NOMO-1 treated with DMSO at 0.1 percent for 48 hours (cell line): ENCODE measurements around the gene NKX2-2.

ENCODE experiments used
- DNase-seq: peaks from one replicate; lab custom pipeline; 2025; ENCODE audit not compliant: unreplicated experiment; lab: John Stamatoyannopoulos, UW

Gene NKX2-2

DNA sequence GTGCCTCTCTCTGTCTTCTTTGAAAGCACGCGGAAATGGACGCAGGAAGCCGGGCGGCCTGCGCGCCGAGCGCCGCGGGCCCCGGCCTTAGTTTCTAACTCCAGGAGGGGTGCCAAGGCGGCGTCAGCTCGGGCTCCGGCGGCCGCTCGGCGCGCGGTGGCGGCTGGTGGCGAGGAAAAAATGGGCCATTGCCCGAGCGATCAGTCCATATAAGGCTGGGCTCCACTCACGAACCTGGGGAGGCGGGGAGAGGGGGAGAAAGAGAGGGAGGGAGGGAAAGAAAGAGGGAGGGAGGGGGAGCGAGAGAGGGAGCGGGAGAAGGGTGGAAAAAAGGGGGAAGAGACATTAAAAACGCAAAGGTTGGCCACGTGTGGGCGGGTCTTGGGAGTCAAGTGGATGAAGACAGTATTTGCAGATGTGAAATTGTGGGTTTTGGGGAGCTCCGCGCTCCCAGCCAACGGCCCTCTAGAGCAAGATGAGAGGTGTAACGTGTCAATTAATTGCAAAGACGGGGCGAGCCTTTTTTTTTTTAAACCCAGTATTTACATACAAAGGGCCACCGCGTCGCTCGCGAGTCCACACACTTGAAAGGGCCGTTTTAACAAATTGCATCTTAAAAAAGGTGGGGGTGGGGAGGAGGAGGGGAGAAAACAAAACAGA is at the start of gene NKX2-2:
TSS of gene NKX2-2 (minus strand) at position 184 of the 660 bp plus-strand sequence. CDS start 395 bp downstream, outside the sequence.
- no peak for DNase-seq

DNA sequence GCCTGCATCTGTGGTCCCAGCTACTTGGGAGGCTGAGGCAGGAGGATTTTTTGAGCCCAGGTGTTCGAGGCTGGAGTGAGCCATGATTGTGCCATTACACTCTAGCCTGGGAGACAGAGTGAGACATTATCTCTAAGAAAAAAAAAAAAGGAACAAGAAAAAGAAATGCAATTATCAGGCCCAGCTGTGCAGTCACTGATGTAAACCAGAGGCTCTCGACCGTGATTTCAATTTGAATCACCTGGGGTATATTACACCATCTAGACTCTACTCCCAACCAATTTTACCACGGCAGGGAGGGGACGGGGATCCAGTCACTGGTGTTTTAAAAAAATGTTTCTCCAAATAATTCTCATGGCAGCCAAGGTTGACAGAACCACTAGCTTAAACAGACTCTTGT is 48.8 kb upstream of the NKX2-2 start:
- DNase-seq = no peak

DNA sequence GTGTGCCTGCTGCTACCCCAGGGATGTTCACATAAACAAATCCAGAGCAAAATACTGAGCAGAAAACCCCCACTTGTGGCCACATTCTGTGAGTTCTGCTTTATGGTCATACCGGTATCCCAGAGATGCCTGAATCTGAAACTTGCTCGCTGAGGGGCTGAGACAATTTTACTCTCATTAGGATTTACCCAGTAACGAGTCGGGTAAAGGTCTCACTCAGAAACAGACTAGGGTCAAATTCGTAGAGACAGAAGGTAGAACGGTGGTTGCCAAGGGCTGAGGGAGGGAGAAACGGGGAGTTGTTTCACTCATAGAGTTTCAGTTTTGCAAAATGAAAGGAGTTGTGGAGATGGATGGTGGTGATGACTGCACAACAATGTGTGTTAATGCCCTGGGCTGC is 45.4 kb upstream of the NKX2-2 start:
- DNase-seq = no peak

GRCh38 chr20:21557241-21558020 is 43.6 kb upstream of the NKX2-2 start:
- no peak for DNase-seq

DNA sequence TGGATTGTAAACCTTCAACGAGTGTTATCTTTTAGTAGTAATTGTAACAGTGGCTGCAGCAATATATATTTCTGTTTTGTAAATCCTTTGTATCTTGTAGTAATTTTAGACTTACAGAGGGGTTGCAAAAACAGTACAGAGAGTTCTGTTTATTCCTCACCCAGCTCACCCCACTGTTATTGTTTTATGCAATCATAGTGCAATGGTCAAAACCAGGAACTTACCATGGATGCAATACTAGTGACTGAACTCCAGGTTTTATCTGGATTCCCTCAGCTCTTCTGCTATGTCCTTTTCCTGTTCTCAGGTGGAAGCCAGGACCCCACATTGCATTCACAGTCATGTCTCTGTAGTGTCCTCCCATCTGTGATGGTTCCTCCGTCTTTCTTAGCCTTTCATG is 42.5 kb upstream of the NKX2-2 start:
- no peak for DNase-seq

DNA sequence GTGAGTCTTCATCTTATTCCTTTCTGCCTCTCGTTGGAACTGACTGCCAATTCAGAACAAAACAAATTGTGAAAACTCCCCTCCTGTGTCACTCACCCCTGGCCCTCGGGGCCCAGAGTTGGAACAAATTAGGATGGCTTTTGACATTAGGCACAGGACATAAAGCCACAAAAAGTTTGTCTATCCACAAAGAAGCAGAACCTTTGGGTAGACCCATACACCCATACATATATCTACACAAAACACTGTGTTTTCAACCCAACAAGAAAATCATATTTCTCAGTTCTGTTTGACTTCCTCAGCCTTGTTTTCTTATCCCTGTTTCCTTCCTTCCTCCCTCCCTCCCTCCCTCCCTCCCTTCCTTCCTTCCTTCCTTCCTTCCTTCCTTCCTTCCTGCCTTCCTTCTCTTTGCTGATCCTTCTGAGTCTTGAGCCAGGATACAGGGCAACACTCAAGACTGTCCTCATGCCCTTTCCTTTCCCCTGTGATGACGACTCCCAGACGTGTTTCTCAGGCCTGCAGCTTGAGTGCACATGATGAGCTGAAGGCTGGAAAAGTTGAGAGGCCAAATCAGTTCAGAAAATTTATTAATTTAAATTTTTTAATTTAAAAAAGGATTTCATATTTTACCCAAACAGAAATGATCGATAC is 41.7 kb upstream of the NKX2-2 start:
- DNase-seq = no peak

GRCh38 chr20:21554985-21555384 is 41.1 kb upstream of the NKX2-2 start:
- DNase-seq = no peak

DNA sequence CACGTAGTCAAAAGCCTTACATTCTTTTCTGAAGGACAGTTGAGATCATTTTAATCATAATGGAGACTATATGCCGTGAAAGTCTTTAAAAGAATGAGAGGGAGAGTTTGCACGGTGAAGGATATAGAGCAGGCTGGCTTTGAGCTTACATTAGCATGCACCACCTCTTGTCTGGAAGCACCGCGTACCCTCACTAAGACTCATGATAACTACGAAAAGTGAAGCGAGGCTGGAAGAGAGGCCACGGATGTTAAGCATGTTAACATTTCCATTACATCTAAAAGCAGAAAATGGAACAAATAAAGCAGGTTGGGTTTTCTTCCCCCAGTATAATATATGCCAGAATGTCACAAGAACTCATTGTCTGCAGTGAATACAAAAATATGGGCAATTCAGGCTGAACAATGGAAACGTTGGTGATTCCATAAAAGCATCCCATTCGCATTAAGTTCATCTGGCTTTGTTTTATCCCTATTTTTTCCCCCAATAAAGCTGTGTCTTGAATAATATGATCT is 40.6 kb upstream of the NKX2-2 start:
- no peak for DNase-seq

- no peak for DNase-seq
These were observed 36.7 kb upstream of the NKX2-2 start for GRCh38 chr20:21550587-21550986.

DNA sequence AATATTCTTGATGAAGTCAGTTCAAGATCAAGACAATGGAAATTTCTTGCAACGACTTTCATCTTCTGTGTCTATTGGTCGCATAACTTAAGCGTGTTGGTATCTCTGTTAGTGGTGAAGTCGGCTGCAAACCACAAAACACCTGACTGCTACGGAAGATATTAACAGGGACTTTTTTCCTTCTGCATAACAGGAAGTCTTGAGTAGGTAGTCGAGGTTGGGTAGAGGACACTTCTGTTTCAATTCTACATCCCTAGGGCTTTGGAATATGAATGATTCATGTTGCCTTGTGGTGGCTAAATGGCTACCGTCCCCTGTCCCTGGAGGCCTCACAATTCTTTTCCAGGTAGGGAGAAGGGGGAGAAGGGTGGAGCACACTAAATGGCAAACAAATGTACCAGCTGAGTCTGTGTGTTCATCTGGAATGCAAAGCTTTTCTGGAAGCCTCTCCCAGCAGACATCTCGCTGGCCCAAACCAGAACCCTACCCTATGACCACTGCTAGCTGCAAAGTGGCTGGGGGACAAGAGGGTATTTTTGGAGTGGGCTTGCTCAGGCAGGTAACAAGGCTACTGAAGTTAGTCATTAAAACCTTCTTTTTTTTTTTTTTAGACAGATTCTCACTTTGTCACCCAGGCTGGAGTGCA is 34.6 kb upstream of the NKX2-2 start:
- no peak for DNase-seq

- no peak for DNase-seq
These were observed 32.5 kb upstream of the NKX2-2 start for GRCh38 chr20:21546355-21546754.

DNA sequence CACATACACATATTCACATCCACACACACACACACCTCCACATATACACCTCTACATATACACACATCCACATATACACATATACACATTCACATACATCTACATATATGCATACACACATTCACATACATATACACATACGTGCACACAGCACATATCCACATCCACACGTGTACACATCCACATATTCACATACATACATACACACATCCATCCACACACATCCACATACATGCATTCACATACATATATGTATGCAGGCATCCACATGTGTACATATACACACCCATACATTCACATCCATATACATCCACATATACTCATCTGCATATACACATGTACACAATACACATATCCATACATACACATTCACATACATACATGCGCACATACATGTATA is 25.6 kb upstream of the NKX2-2 start:
- no peak for DNase-seq

GRCh38 chr20:21534886-21535285 is 21.0 kb upstream of the NKX2-2 start:
- DNase-seq = no peak

DNA sequence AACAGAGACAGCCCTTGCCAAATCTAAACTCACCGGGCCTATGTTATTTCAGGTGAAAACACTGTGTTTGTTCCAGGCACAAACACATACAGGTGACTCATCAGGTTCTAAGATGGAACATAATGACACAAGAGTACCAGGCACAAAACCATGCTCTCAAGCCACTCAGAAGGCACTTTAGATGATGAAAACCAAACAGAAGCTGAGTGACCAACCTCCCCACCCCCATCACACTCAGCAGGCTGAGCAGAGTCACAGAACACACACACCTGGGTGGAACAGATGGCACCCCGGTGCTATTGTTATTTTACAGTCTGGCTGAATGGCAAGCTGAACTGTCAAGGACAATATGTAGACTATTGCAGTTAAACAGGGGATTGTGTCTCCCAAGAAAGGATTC is 20.6 kb upstream of the NKX2-2 start:
- no peak for DNase-seq

DNA sequence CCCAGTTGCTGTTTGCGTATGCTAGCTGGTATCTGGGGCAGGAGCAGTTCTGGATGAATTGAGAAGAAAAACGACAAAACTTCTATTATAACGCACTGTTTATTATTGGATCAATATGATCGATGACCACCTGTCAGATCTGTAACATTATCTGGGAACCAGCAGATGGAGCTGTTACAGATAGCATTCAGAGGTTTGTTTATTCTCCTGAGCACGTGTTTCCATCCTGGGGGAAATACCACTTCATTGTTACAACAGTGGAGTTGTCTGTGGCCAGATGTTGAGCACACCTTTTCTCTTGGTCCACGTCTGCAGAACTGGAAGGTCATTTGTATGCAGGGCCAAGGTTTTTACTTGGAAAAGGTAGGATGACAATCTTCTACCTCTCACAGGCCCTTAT is 16.0 kb upstream of the NKX2-2 start:
- DNase-seq = no peak

DNA sequence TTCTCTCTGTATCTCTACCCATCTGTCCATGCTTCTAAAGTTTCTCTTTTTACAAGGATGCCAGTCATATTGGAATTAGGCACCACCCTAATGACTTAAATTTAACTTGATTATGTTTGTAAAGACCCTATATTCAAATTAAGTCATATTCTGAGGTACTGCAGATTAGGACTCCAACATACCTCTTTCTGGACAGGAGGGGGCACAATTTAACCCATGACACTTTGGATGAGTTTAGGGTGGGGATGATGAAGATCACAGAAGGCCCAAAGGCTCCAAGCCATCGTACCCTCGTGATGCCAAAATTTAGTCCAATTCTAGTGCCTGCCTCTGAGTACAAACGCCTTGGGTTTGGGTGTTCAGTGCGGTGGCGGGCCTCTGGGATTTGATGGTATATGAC is 15.0 kb upstream of the NKX2-2 start:
- no peak for DNase-seq

DNA sequence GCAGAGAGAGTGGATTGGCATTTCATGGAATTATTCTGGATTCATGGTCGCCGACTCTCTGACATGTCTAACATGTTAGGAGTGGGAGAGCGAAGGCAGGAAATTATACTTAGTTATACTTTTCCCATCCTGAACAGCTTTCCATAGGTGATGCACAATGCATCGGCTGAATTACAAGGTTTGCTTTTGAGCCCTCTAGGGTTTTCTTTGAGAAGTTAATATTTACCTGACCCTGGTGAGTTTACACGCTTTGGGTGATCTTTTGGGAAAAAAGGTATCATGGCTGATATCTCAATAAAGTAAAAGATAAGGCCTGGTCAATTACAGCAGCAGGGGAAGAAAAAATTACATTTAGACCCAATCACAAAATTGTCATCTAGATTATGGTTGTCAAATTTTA is 14.0 kb upstream of the NKX2-2 start:
- no peak for DNase-seq

GRCh38 chr20:21526776-21527175 is 12.9 kb upstream of the NKX2-2 start:
- no peak for DNase-seq

DNA sequence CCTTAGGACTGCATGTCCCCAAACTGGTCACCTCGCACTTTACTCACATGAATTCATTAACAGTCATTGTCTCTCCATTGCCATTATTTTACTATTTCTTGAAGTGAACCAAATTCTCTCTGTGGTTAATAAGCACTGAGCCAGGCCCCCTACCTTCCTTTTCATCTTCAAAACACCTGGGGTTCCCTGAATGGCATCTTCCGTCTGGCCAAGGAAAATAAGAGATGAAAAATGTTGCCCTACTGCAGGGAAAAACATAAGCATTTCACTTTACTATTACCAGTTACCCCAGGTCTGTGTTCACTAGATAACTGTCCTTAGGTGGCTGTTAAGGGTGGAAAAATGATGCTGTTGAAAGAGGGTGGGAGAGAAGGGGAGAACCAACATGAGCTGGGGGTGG is 10.0 kb upstream of the NKX2-2 start:
- DNase-seq = no peak

- no peak for DNase-seq
These were observed 9.5 kb upstream of the NKX2-2 start for GRCh38 chr20:21523281-21523868.
